OCI-LY7 (cell line): ENCODE data around the gene COL2A1. TPM values are rescaled to one million over a fixed set of nuclear protein-coding genes. Genes with fewer than 3 reads are reported as not detected.

Source experiments
- BruUV-seq: library from RNA; stranded (reverse); fragments of 400-500 nt; replicated peaks from 2 replicates; lab custom pipeline; 2021; lab: Mats Ljungman, UMichigan
- CTCF ChIA-PET: fragments of 300-600 bp; sonication (Branson Sonifier 250); formaldehyde crosslinking; loops from one replicate; lab custom pipeline; 2022; ENCODE audit warnings: antibody characterized with exemption; ENCODE audit not compliant: unreplicated experiment; lab: Charles Lee
- POLR2A ChIA-PET: fragments of 300-600 bp; sonication (Branson Sonifier 250); formaldehyde crosslinking; loops from one replicate; lab custom pipeline; 2022; ENCODE audit warnings: antibody characterized with exemption; lab: Charles Lee
- DNase-seq: peaks from one replicate; pipeline ENCODE4 v3.0.0-alpha.2; 2015; ENCODE audit warnings: low spot score
- H2AFZ ChIP-seq: fragments of 200-600 bp; sonication (generic), shearing (Covaris generic); 2 replicates; pipeline ENCODE4 v1.6.1; 2014; ENCODE audit warnings: mild to moderate bottlenecking, antibody characterized with exemption, low read length, moderate library complexity
- H3K27ac ChIP-seq: fragments of 200-600 bp; sonication (generic); 2 replicates; pipeline ENCODE4 v1.5.1; 2014; ENCODE audit warnings: mixed run types, low read depth, mild to moderate bottlenecking, moderate library complexity, low read length, inconsistent platforms; ENCODE audit not compliant: poor library complexity, severe bottlenecking
- H3K36me3 ChIP-seq: fragments of 200-600 bp; sonication (generic); 2 replicates; pipeline ENCODE4 v1.6.1; 2014; ENCODE audit warnings: mild to moderate bottlenecking, antibody characterized with exemption, low read length, moderate library complexity, mixed read lengths; ENCODE audit not compliant: insufficient read depth
- H3K4me1 ChIP-seq: fragments of 200-600 bp; sonication (generic); 2 replicates; pipeline ENCODE4 v1.5.1; 2014; ENCODE audit warnings: mild to moderate bottlenecking, low read length; ENCODE audit not compliant: insufficient read depth, poor library complexity, severe bottlenecking
- H3K4me2 ChIP-seq: fragments of 200-600 bp; sonication (generic); 2 replicates; pipeline ENCODE4 v1.6.1; 2014; ENCODE audit warnings: mild to moderate bottlenecking, low read length
- H3K4me3 ChIP-seq: fragments of 200-600 bp; sonication (generic); 2 replicates; pipeline ENCODE4 v1.5.1; 2014; ENCODE audit warnings: mild to moderate bottlenecking, low read depth, low read length; ENCODE audit not compliant: poor library complexity, severe bottlenecking
- H3K79me2 ChIP-seq: fragments of 200-600 bp; sonication (generic); 2 replicates; pipeline ENCODE4 v1.6.1; 2016; ENCODE audit warnings: low read depth, mild to moderate bottlenecking, low read length, moderate library complexity, mixed read lengths; ENCODE audit not compliant: insufficient read depth
- H3K9me2 ChIP-seq: fragments of 200-600 bp; sonication (generic); 2 replicates; pipeline ENCODE4 v1.6.1; 2016; ENCODE audit warnings: mild to moderate bottlenecking, low read length, mixed read lengths; ENCODE audit not compliant: insufficient read depth
- H3K9me3 ChIP-seq: fragments of 200-600 bp; sonication (generic); 2 replicates; pipeline ENCODE4 v1.6.1; 2014; ENCODE audit warnings: mild to moderate bottlenecking, mixed run types, low read length, mixed read lengths
- H4K20me1 ChIP-seq: fragments of 200-600 bp; sonication (generic); 2 replicates; pipeline ENCODE4 v1.6.1; 2014; ENCODE audit warnings: mild to moderate bottlenecking, antibody characterized with exemption, low read length, moderate library complexity, mixed read lengths; ENCODE audit not compliant: insufficient read depth
- EZH2phosphoT487 ChIP-seq: fragments of 200-600 bp; sonication (generic); IDR thresholded peaks from 2 replicates; pipeline ENCODE4 v1.6.1; 2018; ENCODE audit warnings: low read depth, borderline replicate concordance, mild to moderate bottlenecking, mixed run types, antibody characterized with exemption, low read length, moderate library complexity, mixed read lengths
- intact Hi-C: fragments of 100-400 bp; cut with micrococcal nuclease; formaldehyde crosslinking; loops from one replicate; pipeline ENCODE4 v1.10.0; 2022; ENCODE audit not compliant: unreplicated experiment
- total RNA-seq, 2 experiments: library from RNA; depleted of rRNA in 1 of 2; stranded (reverse); fragments of >200 nt in 1 of 2; shearing (Covaris generic) in 1 of 2; gene quantifications; 2 replicates each; pipeline ENCODE4 v1.2.3, GENCODE V29; 2014 to 2022
- TF ChIP-seq, protein P1 (sequence below): fragments of 200-600 bp; sonication (generic); conservative IDR thresholded peaks from 2 replicates; pipeline ENCODE4 v1.5.1; 2014; ENCODE audit warnings: mild to moderate bottlenecking, antibody characterized with exemption, low read length, moderate library complexity, mixed read lengths

Gene COL2A1
- total RNA-seq, 2 experiments from 2014 or later = 0.08 TPM; not detected in 1

DNA sequence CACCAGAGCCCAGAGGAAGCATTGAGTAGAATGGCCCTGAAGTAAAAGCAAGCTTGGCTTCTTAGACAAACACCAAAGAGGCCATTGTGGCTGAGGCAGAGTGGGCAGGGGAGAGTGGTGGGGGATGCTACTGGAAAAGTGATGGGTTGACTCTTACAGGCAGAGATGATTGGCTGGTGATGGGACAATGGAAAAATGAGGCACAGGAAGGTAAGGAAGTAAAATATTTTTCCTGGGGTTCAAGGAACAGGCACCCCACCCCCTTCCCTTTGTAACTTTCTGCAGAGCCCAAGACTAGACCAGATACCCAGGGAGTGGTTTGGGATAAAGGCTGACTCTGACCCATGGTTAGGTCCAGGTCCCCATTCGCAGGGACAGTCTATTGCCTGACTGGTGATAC lies 34.9 kb upstream of the COL2A1 start:
- Histone ChIP-seq H3K4me1 (peaks cover 4% of the 10 kb centered on the region), H3K4me3 (no peak overlapping the region), H3K27ac (no peak overlapping the region), H3K79me2 (no peaks in the 10 kb centered on the region), H3K36me3 (peaks cover 26% of the 10 kb centered on the region), H2AFZ (no peak overlapping the region), H3K9me3 (no peaks in the 10 kb centered on the region), H3K9me2 (no peaks in the 10 kb centered on the region), H3K4me2 (no peak overlapping the region), H4K20me1 (no peaks in the 10 kb centered on the region)
- DNase-seq = no peak
- ChIA-PET POLR2A (no interaction called here), CTCF (interaction anchor here (0.6 kb wide), 1 partner anchor 10 kb away, joined by 3 read pairs; no protein-coding TSS in a partner anchor)
- BruUV-seq = no TSS peak
- intact Hi-C loops = no loop called here
- no peak for TF ChIP-seq EZH2phosphoT487
- TF ChIP-seq, protein P1, sequence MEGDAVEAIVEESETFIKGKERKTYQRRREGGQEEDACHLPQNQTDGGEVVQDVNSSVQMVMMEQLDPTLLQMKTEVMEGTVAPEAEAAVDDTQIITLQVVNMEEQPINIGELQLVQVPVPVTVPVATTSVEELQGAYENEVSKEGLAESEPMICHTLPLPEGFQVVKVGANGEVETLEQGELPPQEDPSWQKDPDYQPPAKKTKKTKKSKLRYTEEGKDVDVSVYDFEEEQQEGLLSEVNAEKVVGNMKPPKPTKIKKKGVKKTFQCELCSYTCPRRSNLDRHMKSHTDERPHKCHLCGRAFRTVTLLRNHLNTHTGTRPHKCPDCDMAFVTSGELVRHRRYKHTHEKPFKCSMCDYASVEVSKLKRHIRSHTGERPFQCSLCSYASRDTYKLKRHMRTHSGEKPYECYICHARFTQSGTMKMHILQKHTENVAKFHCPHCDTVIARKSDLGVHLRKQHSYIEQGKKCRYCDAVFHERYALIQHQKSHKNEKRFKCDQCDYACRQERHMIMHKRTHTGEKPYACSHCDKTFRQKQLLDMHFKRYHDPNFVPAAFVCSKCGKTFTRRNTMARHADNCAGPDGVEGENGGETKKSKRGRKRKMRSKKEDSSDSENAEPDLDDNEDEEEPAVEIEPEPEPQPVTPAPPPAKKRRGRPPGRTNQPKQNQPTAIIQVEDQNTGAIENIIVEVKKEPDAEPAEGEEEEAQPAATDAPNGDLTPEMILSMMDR = no peak

DNA sequence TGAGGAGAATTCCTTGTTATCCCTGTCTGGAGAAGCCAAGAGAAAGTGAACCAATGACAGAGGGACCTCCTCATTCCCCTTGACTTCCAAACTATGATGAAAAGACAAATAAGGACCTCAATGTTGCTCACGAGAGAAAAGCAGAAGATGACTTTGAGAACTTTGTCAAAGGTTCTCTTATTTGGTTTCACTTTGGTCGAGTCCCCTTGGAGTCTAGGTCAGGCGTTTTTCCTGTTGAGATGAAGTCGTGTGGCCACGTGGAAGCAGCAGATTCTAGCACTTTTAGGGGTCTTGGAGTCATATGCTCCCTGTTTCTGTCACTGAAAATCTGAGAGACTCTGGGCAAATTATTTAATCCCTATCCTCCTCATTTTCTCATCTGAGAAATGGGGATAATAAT lies 33.8 kb upstream of the COL2A1 start:
- no peaks in the 10 kb centered on the region for H3K79me2 ChIP-seq
- BruUV-seq = no TSS peak
- POLR2A ChIA-PET = no interaction called here

DNA sequence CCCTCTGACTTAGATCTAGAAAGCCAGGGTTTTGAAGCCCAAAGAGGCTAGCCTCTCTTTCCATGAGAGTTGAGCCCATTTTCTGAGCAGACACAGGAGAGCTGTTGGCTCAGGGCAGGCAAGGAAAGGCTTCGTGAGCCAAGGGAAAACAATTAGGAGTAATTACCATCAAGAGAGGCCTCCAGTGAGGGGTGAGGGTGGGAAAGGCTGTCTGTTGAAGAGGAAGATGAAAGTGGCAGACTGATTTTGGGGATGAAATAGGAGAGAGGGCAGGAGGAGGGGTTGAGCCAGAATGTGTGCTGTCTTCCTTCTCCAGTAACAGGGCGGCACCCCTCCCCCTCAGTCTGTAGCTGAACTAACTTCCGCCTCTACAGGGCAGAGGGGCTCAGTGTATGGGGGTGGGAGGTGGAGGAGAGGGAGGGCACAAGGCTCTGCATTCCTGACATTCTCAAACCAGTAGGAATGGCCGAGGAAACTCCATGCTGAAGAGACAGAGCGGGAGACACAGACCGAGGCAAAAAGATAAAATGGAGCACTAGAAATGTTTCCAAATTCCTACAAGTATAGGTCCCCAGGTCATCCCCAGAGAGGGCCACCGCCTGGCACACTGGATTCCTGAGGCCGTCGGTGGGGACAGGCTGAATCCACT lies 33.1 kb upstream of the COL2A1 start:
- Histone ChIP-seq H3K36me3 (peaks cover 9% of the 10 kb centered on the region), H3K27ac (no peak overlapping the region), H3K4me3 (no peak overlapping the region), H3K4me1 (peaks cover 4% of the 10 kb centered on the region), H3K4me2 (no peak overlapping the region), H2AFZ (no peak overlapping the region), H3K79me2 (no peaks in the 10 kb centered on the region), H4K20me1 (no peaks in the 10 kb centered on the region), H3K9me2 (no peaks in the 10 kb centered on the region), H3K9me3 (no peaks in the 10 kb centered on the region)
- intact Hi-C loops = no loop called here
- no TSS peak for BruUV-seq
- POLR2A ChIA-PET = no interaction called here
- TF ChIP-seq, protein P1 = no peak
- no peak for TF ChIP-seq EZH2phosphoT487
- CTCF ChIA-PET = no interaction called here
- no peak for DNase-seq

More for the DNA sequence above, 33.8 kb upstream of the COL2A1 start:
- no peak for DNase-seq
- CTCF ChIA-PET = no interaction called here
- Histone ChIP-seq H3K36me3 (peaks cover 16% of the 10 kb centered on the region), H3K27ac (no peak overlapping the region), H2AFZ (no peak overlapping the region), H3K4me2 (no peak overlapping the region), H3K9me2 (no peaks in the 10 kb centered on the region), H3K9me3 (no peaks in the 10 kb centered on the region), H4K20me1 (no peaks in the 10 kb centered on the region), H3K4me1 (peaks cover 4% of the 10 kb centered on the region), H3K4me3 (no peak overlapping the region)
- no peak for TF ChIP-seq EZH2phosphoT487
- TF ChIP-seq, protein P1 = no peak
- intact Hi-C loops = no loop called here
